Posterior vena cava (tissue), 2 donors: ENCODE measurements around the gene ERI3. TPM values are rescaled to one million over a fixed set of nuclear protein-coding genes. Genes with fewer than 3 reads are reported as not detected.

Experiments
- DNase-seq: peaks from one replicate; pipeline ENCODE4 v3.0.0-alpha.2; 2020; ENCODE audit warnings: low spot score
- intact Hi-C, 2 donors: fragments of 100-400 bp; cut with DNase I; formaldehyde crosslinking; loops; one replicate each; pipeline versions ENCODE4 v1.14.1 to v1.14.2; 2022 to 2023
- total RNA-seq, 2 donors: library from RNA; stranded (reverse); fragmentation: NEBNext Ultra II Directional; extraction: Animal tissue kit (Norgen Biotek cat#: 25700); gene quantifications; one replicate each; pipeline ENCODE4 v1.2.1, GENCODE V29; 2021
- donor health status: DM: yes; HTN: yes; CAD: no.
- donor health status: DM: yes; HTN: yes; CAD: no.

ERI3 gene
- total RNA-seq, 2 donors from 2014 or later = 44.5 to 46.9 TPM

GRCh38 chr1:44251989-44252671 is 102.9 kb downstream of the ERI3 start:
- intact Hi-C loops = no loop called here
- DNase-seq = no peak

- DNase-seq = no peak
- intact Hi-C loops = no loop called here
Observed at GRCh38 chr1:44251486-44251885, 103.6 kb downstream of the ERI3 start.

GRCh38 chr1:44250068-44250781 is 104.8 kb downstream of the ERI3 start:
- DNase-seq = no peak
- intact Hi-C loops = no loop called here

- DNase-seq = no peak
- intact Hi-C loops = no loop called here
Observed at GRCh38 chr1:44249543-44249942, 105.5 kb downstream of the ERI3 start.

GRCh38 chr1:44246806-44247205 is 108.3 kb downstream of the ERI3 start:
- no peak for DNase-seq
- intact Hi-C loops = no loop called here

GRCh38 chr1:44244986-44245385 is 110.1 kb downstream of the ERI3 start:
- intact Hi-C loops = no loop called here
- no peak for DNase-seq

GRCh38 chr1:44243782-44244495 is 111.1 kb downstream of the ERI3 start:
- no peak for DNase-seq
- intact Hi-C loops = no loop called here

- DNase-seq = no peak
- intact Hi-C loops = loop anchor here in 1 of 2 donors (1.0 kb wide), 1 partner anchor 20 kb away; no protein-coding TSS in a partner anchor
Observed at GRCh38 chr1:44242746-44243145, 112.3 kb downstream of the ERI3 start.

GRCh38 chr1:44240802-44241671 is 114.0 kb downstream of the ERI3 start:
- intact Hi-C loops = no loop called here

GRCh38 chr1:44239961-44240371 is 115.1 kb downstream of the ERI3 start:
- intact Hi-C loops = loop anchor here in 1 of 2 donors (10.0 kb wide), 1 partner anchor 75 kb away; no protein-coding TSS in a partner anchor
- DNase-seq = peak; percentile 87

More at GRCh38 chr1:44240802-44241671, 114.0 kb downstream of the ERI3 start:
- peak; percentile 57 for DNase-seq

- intact Hi-C loops = loop anchor here in 1 of 2 donors (10.0 kb wide), 1 partner anchor 75 kb away; no protein-coding TSS in a partner anchor
- DNase-seq = peak; percentile 81
Observed at GRCh38 chr1:44239331-44239960, 115.6 kb downstream of the ERI3 start.

- intact Hi-C loops = loop anchor here in 1 of 2 donors (10.0 kb wide), 1 partner anchor 76 kb away; no protein-coding TSS in a partner anchor
- DNase-seq = no peak
Observed at GRCh38 chr1:44238660-44239059, 116.4 kb downstream of the ERI3 start.

GRCh38 chr1:44237721-44238457 is 117.2 kb downstream of the ERI3 start:
- peak; percentile 87 for DNase-seq
- intact Hi-C loops = loop anchor here in 1 of 2 donors (10.0 kb wide), 1 partner anchor 77 kb away; no protein-coding TSS in a partner anchor

GRCh38 chr1:44236490-44237272 is 118.4 kb downstream of the ERI3 start:
- intact Hi-C loops = loop anchor here in 1 of 2 donors (10.0 kb wide), 1 partner anchor 78 kb away; no protein-coding TSS in a partner anchor
- DNase-seq = peak; percentile 50

GRCh38 chr1:44235808-44236207 is 119.2 kb downstream of the ERI3 start:
- intact Hi-C loops = loop anchor here in 1 of 2 donors (10.0 kb wide), 1 partner anchor 79 kb away; no protein-coding TSS in a partner anchor
- DNase-seq = no peak

- intact Hi-C loops = loop anchor here in 1 of 2 donors (10.0 kb wide), 1 partner anchor 81 kb away; no protein-coding TSS in a partner anchor
- DNase-seq = no peak
Observed at GRCh38 chr1:44233593-44233992, 121.5 kb downstream of the ERI3 start.

- intact Hi-C loops = loop anchor here in 1 of 2 donors (10.0 kb wide), 1 partner anchor 84 kb away; no protein-coding TSS in a partner anchor
- no peak for DNase-seq
Observed at GRCh38 chr1:44230796-44231195, 124.3 kb downstream of the ERI3 start.
